NCI-H2171 treated with DMSO at 0.1 percent for 48 hours (cell line): Measurements from ENCODE around the gene SLCO3A1.

Experiments used
- DNase-seq: peaks from one replicate; lab custom pipeline; 2025; lab: John Stamatoyannopoulos, UW

Gene SLCO3A1

DNA sequence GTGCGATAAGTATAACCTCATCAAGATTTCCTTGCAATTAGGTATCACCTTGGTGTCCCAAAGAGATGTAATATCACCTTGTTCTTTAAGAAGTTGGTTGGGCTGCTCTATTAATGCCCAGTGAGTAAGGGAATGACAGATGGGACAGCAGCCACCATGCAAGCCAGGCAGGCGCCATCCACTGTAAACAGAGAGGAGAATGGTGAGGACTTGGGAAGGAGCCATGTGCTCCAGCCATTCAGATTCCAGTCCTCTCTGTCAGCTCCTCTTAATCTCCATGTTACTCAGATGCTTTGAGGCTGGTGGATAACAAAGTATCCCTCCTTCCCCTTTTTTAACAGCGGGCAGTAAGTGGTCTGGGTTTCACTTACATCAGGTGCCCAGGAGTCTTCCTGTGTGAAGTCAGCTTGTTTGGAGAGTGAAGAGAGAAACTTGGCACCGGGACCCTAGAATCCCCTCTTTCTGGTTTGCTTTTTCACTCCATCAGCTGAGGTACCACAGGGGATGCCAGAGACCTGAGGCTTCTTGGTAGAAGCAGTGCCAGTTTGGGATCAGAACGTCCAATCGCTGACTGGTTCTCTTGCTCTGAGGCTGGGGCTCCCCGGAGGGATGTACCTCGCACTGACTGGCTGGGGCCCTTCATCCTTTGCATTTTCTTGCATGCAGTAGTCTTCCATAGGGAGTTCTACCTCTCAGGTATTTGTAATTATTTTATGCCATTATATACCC lies 29.5 kb downstream of the SLCO3A1 start:
- peak; percentile 41 for DNase-seq

DNA sequence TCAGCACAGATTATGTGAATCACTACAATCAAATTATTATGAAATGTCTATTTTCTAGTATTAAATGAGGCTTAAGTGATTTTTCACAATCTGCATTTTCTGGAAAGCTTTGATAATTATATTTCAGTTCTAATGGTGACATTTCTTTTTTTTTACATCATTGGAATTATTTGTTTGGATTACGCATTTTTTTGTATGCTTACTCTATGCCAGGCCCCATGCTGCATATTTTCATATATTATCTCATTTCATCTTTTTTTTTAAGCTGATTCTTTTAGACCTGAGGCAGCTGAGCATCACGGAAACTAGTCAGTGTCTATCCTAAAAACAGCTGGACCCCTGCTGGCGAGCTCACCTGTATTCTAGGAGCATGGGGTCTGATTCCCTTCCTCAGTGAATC lies 31.1 kb downstream of the SLCO3A1 start:
- DNase-seq = no peak

DNA sequence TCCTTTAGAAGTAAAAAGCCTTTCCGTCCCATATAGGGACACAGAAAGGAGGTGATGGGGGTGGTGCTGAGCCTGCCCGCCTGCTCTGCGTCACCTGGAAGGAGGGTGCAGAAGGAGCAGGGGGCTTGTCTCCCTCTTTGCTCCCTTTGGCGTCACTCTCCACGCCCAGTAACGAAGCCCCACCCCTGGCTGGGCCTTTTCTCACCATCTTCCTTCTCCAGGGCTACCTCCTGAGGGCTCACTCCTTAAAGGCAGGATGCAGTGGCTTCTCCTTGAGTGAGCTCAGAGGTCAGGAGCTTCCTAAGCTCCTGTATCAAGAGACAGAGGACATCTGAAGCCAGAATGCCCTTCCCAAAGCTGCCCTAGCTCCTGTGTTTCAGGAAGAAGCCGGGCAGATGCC lies 31.5 kb downstream of the SLCO3A1 start:
- no peak for DNase-seq

DNA sequence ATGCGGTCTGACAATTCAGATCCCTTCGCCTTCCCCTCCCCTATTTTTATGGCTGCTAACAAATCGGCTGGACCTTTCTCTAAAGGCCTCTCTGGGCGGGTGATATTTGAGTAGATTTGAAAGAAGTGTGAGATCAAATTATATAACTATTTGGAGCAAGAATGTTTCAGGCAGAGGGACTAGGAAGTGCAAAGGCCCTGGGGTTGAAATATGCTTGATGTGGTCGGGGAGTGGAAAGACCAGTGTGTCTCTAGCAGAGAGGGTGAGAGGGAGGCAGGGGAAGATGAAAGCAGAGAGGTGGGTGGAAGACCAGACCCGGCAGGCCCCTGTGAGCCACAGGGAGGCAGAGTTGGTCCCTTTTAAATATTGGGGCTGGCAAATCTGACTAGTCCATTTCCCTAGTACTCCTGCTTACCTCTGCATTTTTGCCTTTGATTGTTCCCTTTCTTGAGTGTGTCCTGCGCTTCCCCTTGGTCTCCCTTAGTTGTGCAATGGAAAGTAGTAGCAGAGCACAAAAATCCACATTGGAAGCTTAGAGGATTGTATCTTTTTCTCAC lies 32.3 kb downstream of the SLCO3A1 start:
- DNase-seq = no peak

DNA sequence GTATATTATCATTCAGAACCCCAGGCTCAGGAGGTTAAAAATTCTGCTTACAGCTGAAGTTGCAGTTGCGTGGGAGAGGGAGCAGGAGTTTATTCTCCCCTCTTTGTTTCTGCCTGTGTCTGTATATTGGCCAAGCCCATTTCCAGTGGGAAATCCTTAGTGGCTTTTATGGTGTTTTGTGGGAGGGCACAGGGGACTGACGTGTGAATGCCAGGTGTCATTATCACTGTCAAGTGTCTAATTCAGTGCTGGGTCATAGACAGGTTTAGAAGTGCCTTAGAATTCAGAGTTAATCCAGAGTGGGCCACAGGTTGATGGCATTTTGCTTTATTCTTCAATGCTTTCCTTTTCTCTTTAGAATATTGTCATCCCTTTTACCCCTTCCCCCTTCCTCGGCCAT lies 33.4 kb downstream of the SLCO3A1 start:
- DNase-seq = no peak

DNA sequence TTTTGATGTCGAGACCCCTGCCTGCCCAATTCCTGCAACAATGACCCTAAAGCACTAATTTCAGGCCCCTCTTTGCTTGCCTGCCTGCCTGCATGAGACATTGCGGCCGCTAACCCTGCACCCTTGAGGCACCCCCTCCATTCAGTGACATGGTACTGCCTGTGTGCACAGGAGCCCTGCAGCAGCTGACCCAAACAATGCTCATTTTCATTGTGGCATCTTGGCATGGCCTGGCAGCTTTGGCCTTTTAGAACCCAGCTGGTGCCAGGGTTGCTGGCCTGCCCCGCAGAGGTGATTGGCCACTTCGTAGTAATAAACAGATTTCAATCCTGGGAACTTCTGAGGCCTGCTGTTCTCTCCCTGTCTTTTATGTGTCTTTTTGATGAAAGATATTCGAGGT lies 33.8 kb downstream of the SLCO3A1 start:
- DNase-seq = no peak

DNA sequence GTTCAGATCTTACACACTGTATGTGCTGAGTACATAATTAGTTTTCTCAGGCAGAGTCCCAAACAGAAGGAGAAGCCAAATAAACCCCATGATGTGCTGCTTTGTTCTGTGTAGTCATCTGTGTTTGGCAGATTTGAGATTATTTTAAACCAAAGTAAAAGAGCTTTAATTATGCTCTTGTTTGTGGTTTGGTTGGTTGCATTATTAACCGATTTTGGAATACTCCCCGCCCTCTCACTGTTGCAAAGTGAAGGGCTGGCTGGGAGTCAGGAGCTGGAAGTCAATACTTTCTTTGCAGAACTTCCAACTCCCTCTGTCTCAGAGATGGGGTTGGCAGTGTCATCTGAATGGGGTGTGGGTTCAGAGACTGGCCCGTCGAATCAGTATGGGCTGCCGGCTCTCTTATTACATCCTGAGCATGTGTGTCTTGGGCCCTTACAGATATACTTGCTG lies 34.4 kb downstream of the SLCO3A1 start:
- no peak for DNase-seq

DNA sequence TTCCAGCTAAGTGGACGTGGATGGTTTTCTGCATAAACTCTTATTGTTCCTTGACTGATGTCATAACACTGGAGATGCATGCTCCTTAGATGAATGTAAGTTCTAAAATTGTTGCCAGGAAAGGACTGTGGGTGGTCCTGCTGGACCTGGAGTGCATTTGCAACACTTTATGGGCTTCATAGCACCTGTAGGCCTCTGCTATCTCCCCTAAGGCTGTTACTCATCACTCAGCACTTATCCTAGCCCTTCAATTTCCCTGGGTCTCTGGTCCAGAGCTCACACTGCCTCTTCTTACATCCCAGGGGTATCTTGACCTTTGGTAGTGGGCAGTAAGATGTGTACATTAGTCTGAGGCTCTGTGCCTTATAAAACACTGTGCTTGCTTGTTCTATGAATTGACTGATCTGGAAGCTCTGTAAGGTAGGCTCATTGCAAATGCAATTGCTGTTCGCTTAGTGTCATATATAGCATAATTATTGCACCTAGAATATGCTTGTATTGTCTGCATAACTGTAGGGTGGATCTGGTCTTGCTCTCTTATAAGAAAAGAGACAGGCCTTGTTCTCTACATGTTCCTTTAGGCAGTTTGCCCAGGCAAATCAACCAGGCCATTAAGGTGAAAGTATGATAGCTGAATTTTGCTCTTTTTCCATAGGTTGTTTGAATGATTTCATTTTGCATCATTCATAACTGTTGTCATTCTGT lies 35.8 kb downstream of the SLCO3A1 start:
- DNase-seq = no peak

DNA sequence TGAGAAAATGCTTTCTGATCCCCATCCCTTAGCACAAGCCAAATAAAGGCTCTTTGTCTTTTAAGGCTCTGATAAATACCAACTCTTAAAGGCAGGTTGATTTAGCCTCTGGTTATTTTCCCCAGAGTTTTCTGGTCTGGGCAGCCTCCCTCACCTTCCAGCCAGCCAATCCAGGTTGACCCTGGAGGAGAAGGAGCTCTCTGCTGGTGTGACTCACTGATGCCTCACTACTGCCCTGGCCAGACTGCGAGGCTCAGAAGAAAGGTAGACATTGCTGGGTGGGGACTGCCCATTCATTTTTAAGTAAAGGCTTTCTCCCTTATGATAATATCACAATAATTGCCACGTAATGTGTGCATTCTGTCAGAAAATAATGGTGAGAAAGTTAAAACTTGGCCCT lies 37.1 kb downstream of the SLCO3A1 start:
- DNase-seq = no peak

DNA sequence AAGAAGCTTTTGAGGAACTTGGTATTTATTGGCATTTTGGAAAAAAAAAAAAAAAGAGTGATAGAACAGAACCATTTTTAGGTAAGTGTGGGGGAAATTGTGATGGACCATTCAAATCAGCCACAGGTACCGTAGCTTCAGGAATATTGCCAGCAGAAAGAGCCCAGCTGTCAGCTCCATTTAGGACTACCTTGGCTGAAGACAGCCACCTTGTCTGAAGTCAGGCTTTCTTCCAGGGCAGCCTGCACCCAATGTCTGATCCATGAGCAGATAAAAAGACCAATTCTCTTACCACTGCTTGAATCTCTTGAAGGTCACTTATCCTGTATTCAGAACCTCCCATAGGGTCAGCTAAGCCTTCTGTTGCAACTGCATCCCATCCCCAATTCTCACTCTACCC lies 37.6 kb downstream of the SLCO3A1 start:
- DNase-seq = no peak

DNA sequence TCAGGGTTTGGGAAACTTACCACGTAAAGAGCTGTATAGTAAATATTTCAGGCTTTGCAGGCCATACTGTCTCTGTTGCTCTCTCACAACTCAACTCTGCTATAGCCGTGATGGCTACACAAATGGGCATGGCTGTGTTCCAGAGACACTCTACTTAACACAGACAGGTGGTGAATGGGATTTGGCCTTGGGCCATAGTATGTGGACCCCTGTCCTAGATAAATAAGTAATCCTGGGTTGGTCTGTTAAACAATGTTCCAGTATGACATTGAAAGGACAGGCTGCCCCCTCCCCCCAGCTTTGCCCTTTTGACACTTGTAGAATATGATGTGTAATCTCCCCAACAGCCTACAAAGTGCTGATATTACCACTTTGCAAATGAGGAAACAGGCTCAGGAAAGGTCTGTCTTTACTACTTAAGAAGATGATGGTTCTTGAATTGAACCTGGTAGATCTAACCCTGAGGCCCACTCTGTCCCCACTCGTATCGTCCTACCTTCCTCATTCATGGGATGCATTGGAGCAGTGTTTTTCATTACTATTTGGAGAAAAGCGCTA lies 38.4 kb downstream of the SLCO3A1 start:
- DNase-seq = no peak

DNA sequence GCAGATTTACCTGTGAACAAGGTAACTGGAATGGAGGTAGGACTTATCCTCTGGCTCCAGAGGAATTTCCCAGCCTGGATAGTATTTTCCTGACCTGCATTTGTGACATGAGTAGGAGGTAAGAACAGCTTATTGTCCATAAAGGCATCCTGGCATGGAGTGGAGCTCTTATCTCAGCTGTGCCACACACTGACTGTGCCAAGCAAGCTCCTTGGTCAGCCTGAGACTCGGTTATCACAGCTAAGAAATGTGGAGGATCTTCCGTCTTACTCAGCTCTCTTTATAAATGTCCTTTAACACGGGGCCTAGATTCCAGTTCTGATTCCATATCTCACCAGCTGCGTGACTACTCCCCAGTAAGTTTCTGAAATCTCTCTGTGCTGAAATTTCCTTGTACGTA lies 38.9 kb downstream of the SLCO3A1 start:
- DNase-seq = no peak

DNA sequence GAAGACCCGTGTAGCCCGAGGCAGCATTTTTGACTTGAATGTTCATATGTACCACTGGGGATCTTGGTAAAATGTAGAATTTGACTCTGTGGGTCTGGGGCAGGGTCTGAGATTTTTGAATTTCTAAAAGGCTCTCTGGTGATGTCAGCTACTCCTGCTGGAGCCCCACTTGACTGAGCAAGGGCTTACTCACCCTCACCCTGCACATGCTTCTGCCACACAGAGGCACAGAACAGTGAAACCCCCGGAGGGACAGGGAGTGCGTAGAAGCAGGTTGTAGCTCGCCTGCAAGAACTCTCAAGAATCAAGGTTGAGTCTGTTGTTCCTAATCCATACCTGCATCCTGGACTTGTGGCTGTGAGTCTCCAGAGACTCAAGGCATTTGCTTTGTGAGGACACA lies 41.1 kb downstream of the SLCO3A1 start:
- DNase-seq = peak; percentile 34

DNA sequence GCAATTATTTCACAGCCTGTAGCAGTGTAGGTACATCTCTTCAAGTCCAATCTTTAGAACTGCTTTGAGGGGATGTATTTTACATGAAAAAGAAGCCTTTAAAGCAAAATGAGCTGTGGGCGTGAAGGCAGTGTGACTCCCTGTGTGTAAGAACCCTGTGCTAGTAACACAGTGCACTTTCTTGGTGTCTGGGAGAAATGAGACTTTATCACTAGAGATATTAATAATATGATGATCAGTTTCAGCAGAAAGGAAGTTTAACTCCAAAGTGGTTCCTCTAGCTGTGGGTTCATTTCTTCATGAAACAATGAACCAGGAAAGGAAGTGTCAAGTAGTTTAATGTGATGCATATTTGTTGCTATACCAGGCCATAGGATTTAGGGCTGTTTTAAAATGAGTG lies 41.5 kb downstream of the SLCO3A1 start:
- no peak for DNase-seq

DNA sequence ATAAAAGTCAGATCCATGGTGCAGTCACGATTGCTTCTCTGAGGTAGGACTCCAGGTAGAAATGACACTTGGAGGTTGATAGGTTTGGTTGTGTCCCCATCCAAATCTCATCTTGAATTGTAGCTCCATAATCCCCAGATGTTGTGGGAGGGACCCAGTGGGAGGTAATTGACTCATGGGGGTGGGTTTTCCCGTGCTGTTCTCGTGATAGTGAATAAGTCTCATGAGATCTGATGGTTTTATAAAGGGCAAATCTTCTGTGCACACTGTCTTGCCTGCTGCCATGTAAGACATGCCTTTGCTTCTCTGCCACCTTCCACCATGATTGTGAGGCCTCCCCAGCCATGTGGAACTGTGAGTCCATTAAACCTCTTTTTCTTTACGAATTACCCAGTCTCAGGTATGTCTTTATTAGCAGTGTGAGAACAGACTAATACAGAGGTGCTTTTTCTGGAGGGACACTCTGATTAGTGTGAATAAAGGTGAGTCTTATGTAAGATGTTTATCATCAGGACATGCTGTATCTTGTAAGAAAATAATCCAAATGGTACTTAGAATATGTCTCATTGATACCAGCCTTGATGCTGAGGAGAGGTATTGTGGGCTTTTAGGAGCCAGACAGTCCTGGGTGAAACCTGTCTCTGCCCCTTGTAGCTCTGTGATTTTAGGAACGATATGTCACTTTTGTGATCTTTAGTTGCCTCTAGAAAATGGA lies 43.0 kb downstream of the SLCO3A1 start:
- no peak for DNase-seq

DNA sequence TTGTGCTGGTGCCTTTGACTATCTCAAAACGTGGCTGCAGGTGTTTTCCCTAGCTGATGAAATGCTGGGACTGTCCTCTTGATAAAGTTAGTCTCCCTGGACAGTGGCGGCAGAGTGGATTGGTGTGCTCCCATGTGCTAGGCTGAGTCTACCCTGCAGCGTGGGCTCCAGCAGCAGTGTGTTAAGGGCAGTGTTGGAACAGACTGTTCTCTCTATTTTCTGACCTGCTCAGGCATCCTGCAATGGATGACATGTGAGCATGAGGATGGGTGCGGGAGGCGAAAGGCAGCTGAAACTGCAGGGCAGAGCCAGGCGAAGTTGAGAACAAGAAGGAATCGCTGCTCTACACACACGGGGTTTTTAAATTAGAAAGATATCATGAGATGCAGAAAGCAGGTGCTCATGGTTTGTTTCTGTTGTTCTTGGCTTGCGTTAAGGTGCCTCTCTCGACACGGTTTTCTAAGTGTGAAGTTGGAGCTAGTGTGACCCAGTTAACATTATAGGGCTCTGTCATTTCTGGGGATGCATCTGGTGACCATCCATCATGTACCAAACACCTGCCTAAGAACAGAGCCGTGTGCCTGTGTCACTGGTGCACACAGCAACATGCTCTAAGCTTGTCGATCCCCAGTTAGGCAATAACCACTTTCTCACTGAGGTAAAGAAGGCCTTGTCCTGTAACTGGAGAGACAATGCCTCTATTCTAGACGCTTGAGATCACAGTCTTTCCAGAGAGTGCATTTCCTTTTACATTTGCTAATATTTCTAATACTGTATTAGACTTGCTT lies 44.3 kb downstream of the SLCO3A1 start:
- no peak for DNase-seq

DNA sequence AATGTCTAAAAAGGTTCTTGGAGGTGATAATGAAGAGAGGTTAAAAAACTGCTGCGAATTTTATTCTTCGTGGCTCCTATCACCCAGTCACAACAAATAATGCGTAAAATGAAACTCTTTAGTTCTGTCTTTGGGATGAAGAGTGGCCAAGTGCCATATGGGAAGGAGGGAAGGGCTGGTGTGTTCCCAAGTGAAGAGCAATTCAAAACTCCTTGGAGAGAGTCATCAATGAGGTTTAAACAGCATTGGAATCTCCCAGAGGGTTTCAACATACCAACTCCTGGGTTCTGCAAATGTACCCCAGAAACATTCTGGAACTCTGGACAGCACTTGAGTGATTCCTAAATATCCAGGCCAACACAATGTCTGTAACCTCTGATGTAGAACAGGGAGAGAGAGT lies 45.3 kb downstream of the SLCO3A1 start:
- DNase-seq = peak; percentile 14

DNA sequence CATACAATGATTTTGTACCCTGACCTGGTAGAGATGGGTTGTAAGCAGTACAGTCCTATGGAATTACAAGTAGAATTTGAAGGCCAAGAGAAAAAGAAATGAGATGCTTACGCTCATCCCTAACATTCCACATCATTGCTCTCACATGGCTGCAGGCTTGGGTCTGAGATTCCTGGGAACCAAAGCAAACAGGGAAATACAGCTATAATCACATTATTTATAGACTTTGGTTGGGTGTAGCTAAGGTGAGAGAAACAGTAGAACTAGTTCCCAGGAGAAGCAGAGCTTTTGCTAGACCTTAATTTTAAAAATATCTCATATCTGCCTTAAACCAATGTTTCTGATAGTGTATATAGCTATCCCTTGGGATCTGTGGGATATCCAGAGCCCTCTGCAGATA lies 51.4 kb downstream of the SLCO3A1 start:
- DNase-seq = no peak

DNA sequence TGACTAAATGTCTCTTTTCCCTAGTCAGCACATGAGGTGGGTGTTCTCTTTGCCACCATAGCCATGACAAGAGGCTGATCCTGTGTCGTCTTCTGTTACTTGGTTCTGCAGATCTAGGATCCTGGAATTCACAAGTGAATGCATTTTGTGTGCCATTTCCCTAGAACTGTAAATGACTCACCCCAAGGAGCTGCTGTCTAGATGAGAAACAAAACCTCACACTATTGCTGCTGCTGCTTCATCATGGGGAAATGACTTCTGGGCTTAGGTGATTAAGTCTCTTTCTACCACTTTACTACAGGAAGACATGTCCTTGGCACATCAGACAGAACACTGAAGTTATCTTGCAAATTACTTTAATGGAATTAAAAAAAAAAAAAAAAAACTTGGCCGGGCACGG lies 54.9 kb downstream of the SLCO3A1 start:
- no peak for DNase-seq

DNA sequence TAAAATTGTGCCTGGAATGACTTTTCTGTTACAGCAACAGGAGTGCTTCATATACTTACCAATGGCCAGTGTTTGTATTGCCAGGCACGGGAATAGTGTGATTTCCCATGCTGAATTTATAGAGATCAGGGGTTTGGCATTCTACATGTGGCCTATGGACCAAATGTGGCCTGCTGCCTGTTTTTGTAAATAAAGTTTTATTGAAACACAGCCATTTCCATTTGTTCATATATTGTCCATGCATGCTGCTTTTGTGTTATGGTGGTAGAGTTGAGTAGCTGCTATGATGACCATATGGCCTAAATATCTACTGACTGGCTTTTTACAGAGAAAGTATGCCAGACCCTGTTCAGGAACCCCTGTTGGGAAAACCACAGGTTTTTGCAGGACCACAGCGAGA lies 55.6 kb downstream of the SLCO3A1 start:
- DNase-seq = no peak

DNA sequence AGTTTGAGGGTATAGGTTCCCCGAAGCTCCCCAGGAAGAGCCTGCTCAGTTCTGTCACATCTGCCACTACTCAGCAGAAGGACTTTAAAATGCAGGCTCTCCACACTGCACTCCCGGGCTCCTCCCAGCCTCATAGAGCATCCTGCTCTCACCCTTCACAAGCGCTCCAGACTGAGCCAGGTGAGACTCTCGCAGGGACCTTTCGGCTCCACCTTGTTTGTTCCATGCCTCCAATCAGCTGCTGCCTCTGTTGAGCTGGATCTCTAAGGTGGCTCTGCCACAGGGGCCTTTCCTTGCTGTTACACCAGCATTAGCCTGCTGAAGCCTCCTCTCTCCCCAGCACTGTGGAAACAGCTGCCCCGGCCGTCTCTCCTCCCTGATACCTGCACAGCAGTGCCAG lies 56.1 kb downstream of the SLCO3A1 start:
- DNase-seq = peak; percentile 90

DNA sequence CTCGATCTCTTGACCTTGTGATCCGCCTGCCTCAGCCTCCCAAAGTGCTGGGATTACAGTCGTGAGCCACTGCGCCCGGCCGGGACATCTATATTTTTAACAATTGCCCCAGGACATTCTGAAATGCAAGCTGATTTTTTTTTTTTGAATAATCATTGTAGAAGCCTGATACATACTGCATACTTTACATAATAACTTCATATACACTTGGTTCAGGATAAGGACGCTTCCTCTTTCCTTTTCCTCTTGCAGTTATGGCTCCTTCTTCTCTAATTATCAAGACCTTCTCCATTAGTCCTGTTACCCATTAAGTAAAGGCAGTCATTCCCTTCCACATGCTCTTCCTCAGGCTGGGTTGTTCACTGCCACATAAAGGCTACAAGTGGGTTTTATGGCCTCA lies 58.3 kb downstream of the SLCO3A1 start:
- no peak for DNase-seq
